Measurements from ENCODE around the gene MKNK1.
A peak's percentile ranks its signal among the peaks of the same experiment; 100 is the strongest.

The MKNK1 gene

GRCh38 chr1:46539972-46540371, 64.1 kb downstream of the MKNK1 start:
- no peak for DNase-seq (ENCODE audit: low spot score)

GRCh38 chr1:46538147-46538546, 65.9 kb downstream of the MKNK1 start:
- DNase-seq (ENCODE audit: low spot score): no peak

- DNase-seq (ENCODE audit: low spot score): no peak
Measured at GRCh38 chr1:46537651-46538050, 66.4 kb downstream of the MKNK1 start.

- DNase-seq (ENCODE audit: low spot score): no peak
Measured at GRCh38 chr1:46536527-46536926, 67.5 kb downstream of the MKNK1 start.

- no peak for DNase-seq (ENCODE audit: low spot score)
Measured at GRCh38 chr1:46535063-46535462, 69.0 kb downstream of the MKNK1 start.

- DNase-seq (ENCODE audit: low spot score): peak; percentile 78
Measured at GRCh38 chr1:46533179-46533864, 70.7 kb downstream of the MKNK1 start.

- peak; percentile 95 for DNase-seq (ENCODE audit: low spot score)
Measured at GRCh38 chr1:46532498-46533178, 71.4 kb downstream of the MKNK1 start.

GRCh38 chr1:46532095-46532494, 72.0 kb downstream of the MKNK1 start:
- no peak for DNase-seq (ENCODE audit: low spot score)

- DNase-seq (ENCODE audit: low spot score): no peak
Measured at GRCh38 chr1:46530791-46531409, 73.2 kb downstream of the MKNK1 start.

- no peak for DNase-seq (ENCODE audit: low spot score)
Measured at GRCh38 chr1:46530311-46530710, 73.8 kb downstream of the MKNK1 start.

GRCh38 chr1:46529031-46529630, 74.9 kb downstream of the MKNK1 start:
- no peak for DNase-seq (ENCODE audit: low spot score)

- DNase-seq (ENCODE audit: low spot score): no peak
Measured at GRCh38 chr1:46528297-46528955, 75.6 kb downstream of the MKNK1 start.

GRCh38 chr1:46527474-46528296, 76.4 kb downstream of the MKNK1 start:
- peak; percentile 86 for DNase-seq (ENCODE audit: low spot score)

- DNase-seq (ENCODE audit: low spot score): peak; percentile 66
Measured at GRCh38 chr1:46526691-46527291, 77.3 kb downstream of the MKNK1 start.

- no peak for DNase-seq (ENCODE audit: low spot score)
Measured at GRCh38 chr1:46526013-46526690, 77.9 kb downstream of the MKNK1 start.

- DNase-seq (ENCODE audit: low spot score): no peak
Measured at GRCh38 chr1:46525253-46525983, 78.7 kb downstream of the MKNK1 start.

- DNase-seq (ENCODE audit: low spot score): no peak
Measured at GRCh38 chr1:46524843-46525242, 79.2 kb downstream of the MKNK1 start.

GRCh38 chr1:46523496-46524353, 80.3 kb downstream of the MKNK1 start:
- DNase-seq (ENCODE audit: low spot score): no peak

GRCh38 chr1:46522969-46523320, 81.1 kb downstream of the MKNK1 start:
- no peak for DNase-seq (ENCODE audit: low spot score)
